GM12878 (cell line): ENCODE data around the gene GFRA3. TPM values are rescaled to one million over a fixed set of nuclear protein-coding genes. Genes with fewer than 3 reads are reported as not detected.

ENCODE experiments used
- ATAC-seq: fragments of 200-7000 bp; cut with Tn5 transposase; 3 replicates; pipeline ENCODE4 v1.9.1; 2020; ENCODE audit warnings: mild to moderate bottlenecking, moderate library complexity
- BruUV-seq: library from RNA; stranded (reverse); fragments of 400-500 nt; replicated peaks from 2 replicates; lab custom pipeline; 2021; lab: Mats Ljungman, UMichigan
- CTCF ChIA-PET: fragments of 300-600 bp; sonication (Branson Sonifier 250); formaldehyde crosslinking; extraction: SDS; loops from one replicate; lab custom pipeline; 2021; ENCODE audit warnings: inconsistent platforms; lab: Yijun Ruan, JAX
- POLR2A ChIA-PET: fragments of 350-600 bp; formaldehyde crosslinking; extraction: SDS; loops from one replicate; lab custom pipeline; 2021; ENCODE audit warnings: inconsistent platforms; lab: Charles Lee
- RAD21 ChIA-PET: fragments of 300-600 bp; sonication (Branson Sonifier 250); formaldehyde crosslinking; loops from one replicate; lab custom pipeline; 2023; ENCODE audit warnings: antibody characterized with exemption; ENCODE audit not compliant: unreplicated experiment; lab: Charles Lee
- SMC1A ChIA-PET: fragments of 300-600 bp; sonication (Branson Sonifier 250); formaldehyde crosslinking; loops from one replicate; lab custom pipeline; 2023; ENCODE audit not compliant: unreplicated experiment, uncharacterized antibody; lab: Charles Lee
- DNase-seq: peaks from one replicate; pipeline ENCODE4 v3.0.0-alpha.2; 2011; ENCODE audit warnings: low read depth, low spot score
- FAIRE-seq: peaks from 3 replicates; lab custom pipeline; 2011; peaks lifted over from hg19 to GRCh38; lab: Jason Lieb, UNC
- H2AFZ ChIP-seq: 2 replicates; pipeline ENCODE4 v1.6.0; 2011; ENCODE audit warnings: low read depth, low read length, control low read depth; ENCODE audit not compliant: control insufficient read depth
- H3K27ac ChIP-seq: 2 replicates; pipeline ENCODE4 v1.5.1; 2011; ENCODE audit warnings: control low read depth; ENCODE audit not compliant: control insufficient read depth, insufficient read depth
- H3K27me3 ChIP-seq, 2 experiments: replicated peaks in 1 of 2; 2 replicates each; pipeline versions ENCODE4 v1.6.0 to v1.6.1; 2011; ENCODE audit warnings: low read length in 1 of 2; ENCODE audit not compliant: control insufficient read depth in 2 of 2, insufficient read depth in 2 of 2
- H3K36me3 ChIP-seq, 2 experiments: 2 replicates each; pipeline ENCODE4 v1.5.1; 2011; ENCODE audit warnings: low read length in 1 of 2; ENCODE audit not compliant: control insufficient read depth in 2 of 2, insufficient read depth in 2 of 2
- H3K4me1 ChIP-seq: 2 replicates; pipeline ENCODE4 v1.6.1; 2011; ENCODE audit warnings: mild to moderate bottlenecking, low read length, moderate library complexity, mixed read lengths; ENCODE audit not compliant: control insufficient read depth, insufficient read depth
- H3K4me2 ChIP-seq: 2 replicates; pipeline ENCODE4 v1.6.0; 2011; ENCODE audit warnings: control low read depth; ENCODE audit not compliant: control insufficient read depth, insufficient read depth
- H3K4me3 ChIP-seq: fragments of 200-600 bp; sonication (generic); 2 replicates; pipeline ENCODE4 v1.5.1; 2016
- H3K79me2 ChIP-seq: 2 replicates; pipeline ENCODE4 v1.6.0; 2011; ENCODE audit warnings: low read length; ENCODE audit not compliant: control insufficient read depth, insufficient read depth
- H3K9ac ChIP-seq: 2 replicates; pipeline ENCODE4 v1.8.0; 2011; ENCODE audit warnings: low read length, control low read depth, mixed read lengths; ENCODE audit not compliant: control insufficient read depth, insufficient read depth
- H3K9me3 ChIP-seq: replicated peaks from 3 replicates; pipeline ENCODE4 v1.5.1; 2011; ENCODE audit warnings: mild to moderate bottlenecking, low read length; ENCODE audit not compliant: control insufficient read depth, insufficient read depth
- H4K20me1 ChIP-seq: 2 replicates; pipeline ENCODE4 v1.6.0; 2011; ENCODE audit not compliant: control insufficient read depth, insufficient read depth
- ATF3 ChIP-seq: IDR thresholded peaks from 2 replicates; pipeline ENCODE4 v1.6.1; 2011; ENCODE audit warnings: low read depth, mild to moderate bottlenecking, low read length, moderate library complexity, borderline replicate concordance; ENCODE audit errors: extremely low read depth
- BCL11A ChIP-seq: IDR thresholded peaks from 2 replicates; pipeline ENCODE4 v1.6.1; 2011; ENCODE audit warnings: low read depth, low read length
- CHD2 ChIP-seq: IDR thresholded peaks from 2 replicates; pipeline ENCODE4 v1.6.1; 2011; ENCODE audit warnings: low read depth, low read length, improper control_type of control experiment, borderline replicate concordance
- MEF2B ChIP-seq: fragments of 450-650 bp; IDR thresholded peaks from 2 replicates; pipeline ENCODE4 v1.6.1; 2018; ENCODE audit warnings: mild to moderate bottlenecking, moderate library complexity; ENCODE audit not compliant: partially characterized antibody, poor library complexity, severe bottlenecking
- MTA3 ChIP-seq: IDR thresholded peaks from 2 replicates; pipeline ENCODE4 v1.6.1; 2012; ENCODE audit warnings: low read length, inconsistent platforms, borderline replicate concordance
- PBX3 ChIP-seq: IDR thresholded peaks from 2 replicates; pipeline ENCODE4 v1.6.1; 2011; ENCODE audit warnings: mild to moderate bottlenecking, low read depth, low read length, moderate library complexity; ENCODE audit not compliant: insufficient replicate concordance
- POLR2A ChIP-seq: IDR thresholded peaks from 2 replicates; pipeline ENCODE4 v1.6.1; 2011; ENCODE audit warnings: low read depth, mild to moderate bottlenecking, low read length
- RELB ChIP-seq: fragments of 450-650 bp; IDR thresholded peaks from 2 replicates; pipeline ENCODE4 v1.6.1; 2017; ENCODE audit warnings: low read depth, mild to moderate bottlenecking, moderate library complexity
- REST ChIP-seq: IDR thresholded peaks from 2 replicates; pipeline ENCODE4 v1.6.1; 2012; ENCODE audit warnings: mild to moderate bottlenecking, low read depth, low read length
- RUNX3 ChIP-seq: IDR thresholded peaks from 2 replicates; pipeline ENCODE4 v1.6.1; 2012; ENCODE audit warnings: low read length, inconsistent platforms
- SMC3 ChIP-seq: IDR thresholded peaks from 2 replicates; pipeline ENCODE4 v1.6.1; 2011; ENCODE audit warnings: low read length, improper control_type of control experiment, borderline replicate concordance
- WGBS: methylation state at CpG from one replicate; pipeline ENCODE4 v1.1.6; 2016; ENCODE audit warnings: low lambda C conversion rate; ENCODE audit not compliant: insufficient replicate concordance, insufficient coverage; ENCODE audit errors: missing lambda C conversion rate; 5-methylcytosine and 5-hydroxymethylcytosine counted together
- in situ Hi-C: fragments of 300-500 bp; cut with MboI; formaldehyde crosslinking; loops from 9 replicates; pipeline ENCODE4 v1.14.3; 2018; ENCODE audit warnings: mixed read lengths
- intact Hi-C: fragments of 100-400 bp; cut with micrococcal nuclease; formaldehyde crosslinking; loops from one replicate; pipeline ENCODE4 v1.14.2; 2022; ENCODE audit not compliant: unreplicated experiment
- polyA plus RNA-seq, 11 experiments: library from polyadenylated mRNA; depleted of rRNA in 4 of 11; unstranded in 6 of 11; stranded (reverse) in 5 of 11; fragments of >200 nt; fragmentation: Nextera tagmentation in 4 of 11; fragmentation: Illumina TruSeq in 1 of 11; extraction: Ambion mirVana in 4 of 11; extraction: Trizol in 1 of 11; gene quantifications; 1 replicate in 1 of 11; 2 replicates in 10 of 11; pipeline versions ENCODE4 v1.2.1 to v1.2.3, GENCODE V29; 2011 to 2016; ENCODE audit warnings: inconsistent platforms in 2 of 11, missing spikeins in 2 of 11, low read depth in 1 of 11
- total RNA-seq, 4 experiments: library from RNA; depleted of rRNA in 3 of 4; stranded (reverse); fragments of >200 nt in 3 of 4; fragmentation: Illumina TruSeq in 1 of 4; extraction: Trizol in 1 of 4; gene quantifications; 2 replicates each; pipeline versions ENCODE4 v1.2.1 to v1.2.3, GENCODE V29; 2013 to 2021

The GFRA3 gene
- total and polyA plus RNA-seq, 10 of the 15 experiments (the other 5 are each of a cell fraction or from before 2014, with no cell fraction given), result 0.06 to 0.10 (median 0.08) TPM; not detected in 7

GRCh38 chr5:138226910-138227309 lies 47.5 kb downstream of the GFRA3 start:
- in situ Hi-C loops (no loop called here), intact Hi-C loops (no loop called here)
- no peak for FAIRE-seq
- TF ChIP-seq RUNX3 (peak; percentile 61), BCL11A (no peak)
- Histone ChIP-seq H2AFZ (no peak overlapping the region), H3K4me3 (no peak overlapping the region), H3K9ac (no peak overlapping the region), H3K79me2 (no peaks in the 10 kb centered on the region), H3K4me1 (no peaks in the 10 kb centered on the region), H3K4me2 (no peak overlapping the region), H4K20me1 (no peaks in the 10 kb centered on the region), H3K9me3 (peaks cover 3% of the 10 kb centered on the region; the same call in 1 of the 3 replicates), H3K36me3 (no peaks in the 10 kb centered on the region), H3K27me3 (no peaks in the 10 kb centered on the region; a peak in 1 of 4 replicates), H3K27ac (no peak overlapping the region)
- ChIA-PET CTCF (no interaction called here), POLR2A (no interaction called here), RAD21 (no interaction called here), SMC1A (interaction anchor here (0.6 kb wide), 1 partner anchor 15 kb away, joined by 4 read pairs; no protein-coding TSS in a partner anchor)
- peak; percentile 55 for ATAC-seq
- DNase-seq, result no peak
- BruUV-seq, result no TSS peak

GRCh38 chr5:138224712-138225111 lies 49.7 kb downstream of the GFRA3 start:
- DNase-seq (no peak), ATAC-seq (no peak), FAIRE-seq (no peak)
- Histone ChIP-seq H3K9ac (no peak overlapping the region), H3K4me1 (no peaks in the 10 kb centered on the region), H3K27ac (no peak overlapping the region), H3K4me2 (no peak overlapping the region), H4K20me1 (no peaks in the 10 kb centered on the region), H3K27me3 (no peaks in the 10 kb centered on the region; a peak in 1 of 4 replicates), H2AFZ (no peak overlapping the region), H3K4me3 (no peak overlapping the region), H3K9me3 (peaks cover 3% of the 10 kb centered on the region; the same call in 1 of the 3 replicates), H3K36me3 (no peaks in the 10 kb centered on the region), H3K79me2 (no peaks in the 10 kb centered on the region)
- SMC1A ChIA-PET, result interaction anchor here (1.0 kb wide), 1 partner anchor 31 kb away, joined by 3 read pairs; no protein-coding TSS in a partner anchor
- in situ Hi-C loops (no loop called here), intact Hi-C loops (no loop called here)
- POLR2A ChIA-PET, result interaction anchor here (0.9 kb wide), 1 partner anchor 11 kb away, joined by 3 read pairs; no protein-coding TSS in a partner anchor
- BruUV-seq, result no TSS peak
- RAD21 ChIA-PET, result no interaction called here
- WGBS, result 72% methylated on average over 6 of the region's 6 CpGs
- CTCF ChIA-PET, result no interaction called here
- TF ChIP-seq MTA3 (no peak), MEF2B (no peak), ATF3 (no peak), RELB (no peak), PBX3 (no peak), CHD2 (no peak), REST (no peak), POLR2A (no peak), SMC3 (no peak)
